ENCODE measurements around the gene RAB6B.

Gene RAB6B

DNA sequence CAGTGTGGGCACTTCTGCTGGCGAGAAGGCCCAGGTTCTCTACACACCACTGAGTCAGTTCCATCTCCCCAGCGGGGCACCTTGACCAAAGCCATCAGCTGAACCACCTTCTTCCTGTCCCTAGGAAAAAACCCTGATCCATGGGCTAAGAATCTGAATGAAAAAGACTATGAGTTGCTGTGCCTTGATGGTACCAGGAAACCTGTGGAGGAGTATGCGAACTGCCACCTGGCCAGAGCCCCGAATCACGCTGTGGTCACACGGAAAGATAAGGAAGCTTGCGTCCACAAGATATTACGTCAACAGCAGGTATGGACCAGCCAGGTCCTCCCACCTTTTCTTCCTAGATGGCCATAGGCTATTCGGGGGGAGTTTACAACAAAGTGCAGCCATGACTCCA, 120.4 kb downstream of the RAB6B start:
- DNase-seq (ENCODE audit: low spot score) = no peak
- Histone ChIP-seq H3K4me3 (ENCODE audit: severe bottlenecking) (no peak overlapping the region), H3K27ac (ENCODE audit: poor library complexity, severe bottlenecking) (no peak overlapping the region), H3K4me1 (ENCODE audit: insufficient read depth, poor library complexity, severe bottlenecking) (no peaks in the 10 kb centered on the region), H3K36me3 (ENCODE audit: low read depth) (no peaks in the 10 kb centered on the region), H3K9me3 (ENCODE audit: severe bottlenecking) (no peaks in the 10 kb centered on the region), H3K27me3 (ENCODE audit: insufficient read depth, poor library complexity, severe bottlenecking) (no peaks in the 10 kb centered on the region)
- ATAC-seq (ENCODE audit: low read depth) = no peak
- TF ChIP-seq, protein P1, sequence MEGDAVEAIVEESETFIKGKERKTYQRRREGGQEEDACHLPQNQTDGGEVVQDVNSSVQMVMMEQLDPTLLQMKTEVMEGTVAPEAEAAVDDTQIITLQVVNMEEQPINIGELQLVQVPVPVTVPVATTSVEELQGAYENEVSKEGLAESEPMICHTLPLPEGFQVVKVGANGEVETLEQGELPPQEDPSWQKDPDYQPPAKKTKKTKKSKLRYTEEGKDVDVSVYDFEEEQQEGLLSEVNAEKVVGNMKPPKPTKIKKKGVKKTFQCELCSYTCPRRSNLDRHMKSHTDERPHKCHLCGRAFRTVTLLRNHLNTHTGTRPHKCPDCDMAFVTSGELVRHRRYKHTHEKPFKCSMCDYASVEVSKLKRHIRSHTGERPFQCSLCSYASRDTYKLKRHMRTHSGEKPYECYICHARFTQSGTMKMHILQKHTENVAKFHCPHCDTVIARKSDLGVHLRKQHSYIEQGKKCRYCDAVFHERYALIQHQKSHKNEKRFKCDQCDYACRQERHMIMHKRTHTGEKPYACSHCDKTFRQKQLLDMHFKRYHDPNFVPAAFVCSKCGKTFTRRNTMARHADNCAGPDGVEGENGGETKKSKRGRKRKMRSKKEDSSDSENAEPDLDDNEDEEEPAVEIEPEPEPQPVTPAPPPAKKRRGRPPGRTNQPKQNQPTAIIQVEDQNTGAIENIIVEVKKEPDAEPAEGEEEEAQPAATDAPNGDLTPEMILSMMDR (IDR thresholded peaks at IDR 0.05; ENCODE audit: poor library complexity, severe bottlenecking) = no peak
